GM12865 (cell line): ENCODE measurements around the gene GJC2.
"Not testable (repeated sequence)": the region's sequence is repeated elsewhere in the genome, so short reads cannot be mapped to it uniquely, and the experiment has no call there.

Experiments used
- DNase-seq: peaks from one replicate; pipeline ENCODE4 v3.0.0; 2010; ENCODE audit warnings: low read depth
- H3K4me3 ChIP-seq: 2 replicates; pipeline ENCODE4 v1.5.1; 2011; ENCODE audit warnings: mild to moderate bottlenecking, low read depth, low read length, control low read depth
- CTCF ChIP-seq: IDR thresholded peaks from 2 replicates; pipeline ENCODE4 v1.5.1; 2011; ENCODE audit warnings: low read length, control low read depth, low read depth, inconsistent platforms; ENCODE audit not compliant: insufficient read depth; ENCODE audit errors: missing control alignments

The GJC2 gene

GRCh38 chr1:228185641-228185965 is 35.9 kb downstream of the GJC2 start:
- no peak for TF ChIP-seq CTCF
- H3K4me3 ChIP-seq: no peak overlapping the region
- no peak for DNase-seq

- not testable (repeated sequence) for DNase-seq, H3K4me3 ChIP-seq
Measured at GRCh38 chr1:228188249-228188648, 38.5 kb downstream of the GJC2 start.

GRCh38 chr1:228190182-228190581 is 40.5 kb downstream of the GJC2 start:
- TF ChIP-seq CTCF: no peak
- no peak for DNase-seq
- H3K4me3 ChIP-seq: no peak overlapping the region

GRCh38 chr1:228190778-228191177 is 41.0 kb downstream of the GJC2 start:
- no peak for DNase-seq
- H3K4me3 ChIP-seq: no peak overlapping the region
- no peak for TF ChIP-seq CTCF

GRCh38 chr1:228194436-228194835 is 44.7 kb downstream of the GJC2 start:
- no peak overlapping the region for H3K4me3 ChIP-seq
- no peak for DNase-seq
- TF ChIP-seq CTCF: no peak

GRCh38 chr1:228194921-228195812 is 45.4 kb downstream of the GJC2 start:
- TF ChIP-seq CTCF: no peak
- H3K4me3 ChIP-seq: no peak overlapping the region
- DNase-seq: no peak

- H3K4me3 ChIP-seq: no peak overlapping the region
- no peak for DNase-seq
- no peak for TF ChIP-seq CTCF
Measured at GRCh38 chr1:228197555-228198147, 47.9 kb downstream of the GJC2 start.
